GM12878 (cell line): ENCODE results near the gene TIGAR. TPM values are rescaled to one million over a fixed set of nuclear protein-coding genes. Genes with fewer than 3 reads are reported as not detected.

Source experiments
- ATAC-seq: fragments of 200-7000 bp; cut with Tn5 transposase; 3 replicates; pipeline ENCODE4 v1.9.1; 2020; ENCODE audit warnings: mild to moderate bottlenecking, moderate library complexity
- BruUV-seq: library from RNA; stranded (reverse); fragments of 400-500 nt; replicated peaks from 2 replicates; lab custom pipeline; 2021; lab: Mats Ljungman, UMichigan
- CTCF ChIA-PET: fragments of 300-600 bp; sonication (Branson Sonifier 250); formaldehyde crosslinking; extraction: SDS; loops from one replicate; lab custom pipeline; 2021; ENCODE audit warnings: inconsistent platforms; lab: Yijun Ruan, JAX
- POLR2A ChIA-PET: fragments of 350-600 bp; formaldehyde crosslinking; extraction: SDS; loops from one replicate; lab custom pipeline; 2021; ENCODE audit warnings: inconsistent platforms; lab: Charles Lee
- RAD21 ChIA-PET: fragments of 300-600 bp; sonication (Branson Sonifier 250); formaldehyde crosslinking; loops from one replicate; lab custom pipeline; 2023; ENCODE audit warnings: antibody characterized with exemption; ENCODE audit not compliant: unreplicated experiment; lab: Charles Lee
- SMC1A ChIA-PET: fragments of 300-600 bp; sonication (Branson Sonifier 250); formaldehyde crosslinking; loops from one replicate; lab custom pipeline; 2023; ENCODE audit not compliant: unreplicated experiment, uncharacterized antibody; lab: Charles Lee
- DNase-seq: peaks from one replicate; pipeline ENCODE4 v3.0.0-alpha.2; 2011; ENCODE audit warnings: low read depth, low spot score
- FAIRE-seq: peaks from 3 replicates; lab custom pipeline; 2011; peaks lifted over from hg19 to GRCh38; lab: Jason Lieb, UNC
- H2AFZ ChIP-seq: 2 replicates; pipeline ENCODE4 v1.6.0; 2011; ENCODE audit warnings: low read depth, low read length, control low read depth; ENCODE audit not compliant: control insufficient read depth
- H3K27ac ChIP-seq: 2 replicates; pipeline ENCODE4 v1.5.1; 2011; ENCODE audit warnings: control low read depth; ENCODE audit not compliant: control insufficient read depth, insufficient read depth
- H3K27me3 ChIP-seq, 2 experiments: replicated peaks in 1 of 2; 2 replicates each; pipeline versions ENCODE4 v1.6.0 to v1.6.1; 2011; ENCODE audit warnings: low read length in 1 of 2; ENCODE audit not compliant: control insufficient read depth in 2 of 2, insufficient read depth in 2 of 2
- H3K36me3 ChIP-seq, 2 experiments: 2 replicates each; pipeline ENCODE4 v1.5.1; 2011; ENCODE audit warnings: low read length in 1 of 2; ENCODE audit not compliant: control insufficient read depth in 2 of 2, insufficient read depth in 2 of 2
- H3K4me1 ChIP-seq: 2 replicates; pipeline ENCODE4 v1.6.1; 2011; ENCODE audit warnings: mild to moderate bottlenecking, low read length, moderate library complexity, mixed read lengths; ENCODE audit not compliant: control insufficient read depth, insufficient read depth
- H3K4me2 ChIP-seq: 2 replicates; pipeline ENCODE4 v1.6.0; 2011; ENCODE audit warnings: control low read depth; ENCODE audit not compliant: control insufficient read depth, insufficient read depth
- H3K4me3 ChIP-seq: fragments of 200-600 bp; sonication (generic); 2 replicates; pipeline ENCODE4 v1.5.1; 2016
- H3K79me2 ChIP-seq: 2 replicates; pipeline ENCODE4 v1.6.0; 2011; ENCODE audit warnings: low read length; ENCODE audit not compliant: control insufficient read depth, insufficient read depth
- H3K9ac ChIP-seq: 2 replicates; pipeline ENCODE4 v1.8.0; 2011; ENCODE audit warnings: low read length, control low read depth, mixed read lengths; ENCODE audit not compliant: control insufficient read depth, insufficient read depth
- H3K9me3 ChIP-seq: replicated peaks from 3 replicates; pipeline ENCODE4 v1.5.1; 2011; ENCODE audit warnings: mild to moderate bottlenecking, low read length; ENCODE audit not compliant: control insufficient read depth, insufficient read depth
- H4K20me1 ChIP-seq: 2 replicates; pipeline ENCODE4 v1.6.0; 2011; ENCODE audit not compliant: control insufficient read depth, insufficient read depth
- ATF3 ChIP-seq: IDR thresholded peaks from 2 replicates; pipeline ENCODE4 v1.6.1; 2011; ENCODE audit warnings: low read depth, mild to moderate bottlenecking, low read length, moderate library complexity, borderline replicate concordance; ENCODE audit errors: extremely low read depth
- CHD2 ChIP-seq: IDR thresholded peaks from 2 replicates; pipeline ENCODE4 v1.6.1; 2011; ENCODE audit warnings: low read depth, low read length, improper control_type of control experiment, borderline replicate concordance
- HSF1 ChIP-seq: fragments of 150-350 bp; IDR thresholded peaks from 2 replicates; pipeline ENCODE4 v1.6.1; 2014; ENCODE audit warnings: mild to moderate bottlenecking, low read depth, low read length
- IKZF1 ChIP-seq: fragments of 450-650 bp; conservative IDR thresholded peaks from 2 replicates; pipeline ENCODE4 v1.6.1; 2017; ENCODE audit warnings: antibody characterized with exemption, mild to moderate bottlenecking
- RB1 ChIP-seq: fragments of 450-650 bp; formaldehyde crosslinking; IDR thresholded peaks from 2 replicates; pipeline ENCODE4 v1.6.1; 2017; ENCODE audit warnings: mild to moderate bottlenecking, borderline replicate concordance
- RELA ChIP-seq: fragments of 450-650 bp; IDR thresholded peaks from 2 replicates; pipeline ENCODE4 v1.8.0; 2014; ENCODE audit warnings: borderline replicate concordance; ENCODE audit not compliant: partially characterized antibody
- SREBF1 ChIP-seq: IDR thresholded peaks from 2 replicates; pipeline ENCODE4 v1.6.1; 2012; ENCODE audit warnings: mild to moderate bottlenecking, low read length
- STAT3 ChIP-seq: IDR thresholded peaks from 2 replicates; pipeline ENCODE4 v1.6.1; 2011; ENCODE audit warnings: low read depth, low read length, improper control_type of control experiment
- TARDBP ChIP-seq: IDR thresholded peaks from 2 replicates; pipeline ENCODE4 v1.6.1; 2016; ENCODE audit warnings: borderline replicate concordance
- TBL1XR1 ChIP-seq: IDR thresholded peaks from 2 replicates; pipeline ENCODE4 v1.6.1; 2012; ENCODE audit warnings: low read depth, low read length, improper control_type of control experiment
- ZBTB4 ChIP-seq: fragments of 450-650 bp; formaldehyde crosslinking; IDR thresholded peaks from 2 replicates; pipeline ENCODE4 v1.4.0; 2022; ENCODE audit warnings: mild to moderate bottlenecking, moderate library complexity
- WGBS: methylation state at CpG from one replicate; pipeline ENCODE4 v1.1.6; 2016; ENCODE audit warnings: low lambda C conversion rate; ENCODE audit not compliant: insufficient replicate concordance, insufficient coverage; ENCODE audit errors: missing lambda C conversion rate; 5-methylcytosine and 5-hydroxymethylcytosine counted together
- in situ Hi-C: fragments of 300-500 bp; cut with MboI; formaldehyde crosslinking; loops from 9 replicates; pipeline ENCODE4 v1.14.3; 2018; ENCODE audit warnings: mixed read lengths
- intact Hi-C: fragments of 100-400 bp; cut with micrococcal nuclease; formaldehyde crosslinking; loops from one replicate; pipeline ENCODE4 v1.14.2; 2022; ENCODE audit not compliant: unreplicated experiment
- polyA plus RNA-seq, 11 experiments: library from polyadenylated mRNA; depleted of rRNA in 4 of 11; unstranded in 6 of 11; stranded (reverse) in 5 of 11; fragments of >200 nt; fragmentation: Nextera tagmentation in 4 of 11; fragmentation: Illumina TruSeq in 1 of 11; extraction: Ambion mirVana in 4 of 11; extraction: Trizol in 1 of 11; gene quantifications; 1 replicate in 1 of 11; 2 replicates in 10 of 11; pipeline versions ENCODE4 v1.2.1 to v1.2.3, GENCODE V29; 2011 to 2016; ENCODE audit warnings: inconsistent platforms in 2 of 11, missing spikeins in 2 of 11, low read depth in 1 of 11
- total RNA-seq, 4 experiments: library from RNA; depleted of rRNA in 3 of 4; stranded (reverse); fragments of >200 nt in 3 of 4; fragmentation: Illumina TruSeq in 1 of 4; extraction: Trizol in 1 of 4; gene quantifications; 2 replicates each; pipeline versions ENCODE4 v1.2.1 to v1.2.3, GENCODE V29; 2013 to 2021
- TF ChIP-seq, protein P1 (sequence below): IDR thresholded peaks from 2 replicates; pipeline ENCODE4 v1.6.1; 2011; ENCODE audit warnings: mild to moderate bottlenecking, low read depth, low read length, moderate library complexity; ENCODE audit not compliant: insufficient replicate concordance
- TF ChIP-seq, protein P2 (sequence below): fragments of 450-650 bp; IDR thresholded peaks from 2 replicates; pipeline ENCODE4 v1.6.1; 2017; ENCODE audit warnings: mild to moderate bottlenecking
- TF ChIP-seq, protein P3 (sequence below): IDR thresholded peaks from 2 replicates; pipeline ENCODE4 v1.6.1; 2011; ENCODE audit warnings: borderline replicate concordance, low read depth, mild to moderate bottlenecking, moderate library complexity, mixed read lengths, low read length; ENCODE audit not compliant: insufficient read depth; ENCODE audit errors: extremely low read length

TIGAR gene
- total and polyA plus RNA-seq, 10 of the 15 experiments (the other 5 are each of a cell fraction or from before 2014, with no cell fraction given), result 7.6 to 45.7 (median 16.5) TPM

- H3K27ac ChIP-seq, result no peak overlapping the region
- FAIRE-seq, result no peak
- H3K4me3 ChIP-seq, result no peak overlapping the region
- no peak overlapping the region for H3K4me2 ChIP-seq
- RAD21 ChIA-PET, result no interaction called here
- no peak for DNase-seq
- no peaks in the 10 kb centered on the region for H3K4me1 ChIP-seq
- 82% methylated on average over 6 of the region's 6 CpGs for WGBS
- H3K79me2 ChIP-seq, result peaks cover 16% of the 10 kb centered on the region
- CTCF ChIA-PET, result no interaction called here
- in situ Hi-C loops, result no loop called here
- BruUV-seq, result no TSS peak
- no peak overlapping the region for H2AFZ ChIP-seq
- intact Hi-C loops, result no loop called here
- SMC1A ChIA-PET, result no interaction called here
- no peak for ATAC-seq
- no peaks in the 10 kb centered on the region for H3K27me3 ChIP-seq
- H4K20me1 ChIP-seq, result peaks cover 6% of the 10 kb centered on the region
- POLR2A ChIA-PET, result interaction anchor here (0.6 to 0.8 kb wide), 3 partner anchors 182 to 286 kb away, joined by 4 to 8 read pairs (median 4); no protein-coding TSS in a partner anchor
- no peak overlapping the region for H3K9ac ChIP-seq
- H3K36me3 ChIP-seq, result peaks cover 40 to 47% of the 10 kb centered on the region in 2 experiments
- H3K9me3 ChIP-seq, result no peaks in the 10 kb centered on the region
- TF ChIP-seq RELA, result no peak
- no peak for TF ChIP-seq TBL1XR1
- TF ChIP-seq, protein P1, sequence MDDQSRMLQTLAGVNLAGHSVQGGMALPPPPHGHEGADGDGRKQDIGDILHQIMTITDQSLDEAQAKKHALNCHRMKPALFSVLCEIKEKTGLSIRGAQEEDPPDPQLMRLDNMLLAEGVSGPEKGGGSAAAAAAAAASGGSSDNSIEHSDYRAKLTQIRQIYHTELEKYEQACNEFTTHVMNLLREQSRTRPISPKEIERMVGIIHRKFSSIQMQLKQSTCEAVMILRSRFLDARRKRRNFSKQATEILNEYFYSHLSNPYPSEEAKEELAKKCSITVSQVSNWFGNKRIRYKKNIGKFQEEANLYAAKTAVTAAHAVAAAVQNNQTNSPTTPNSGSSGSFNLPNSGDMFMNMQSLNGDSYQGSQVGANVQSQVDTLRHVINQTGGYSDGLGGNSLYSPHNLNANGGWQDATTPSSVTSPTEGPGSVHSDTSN, result no peak
- TF ChIP-seq ATF3, result no peak
- TF ChIP-seq, protein P2, sequence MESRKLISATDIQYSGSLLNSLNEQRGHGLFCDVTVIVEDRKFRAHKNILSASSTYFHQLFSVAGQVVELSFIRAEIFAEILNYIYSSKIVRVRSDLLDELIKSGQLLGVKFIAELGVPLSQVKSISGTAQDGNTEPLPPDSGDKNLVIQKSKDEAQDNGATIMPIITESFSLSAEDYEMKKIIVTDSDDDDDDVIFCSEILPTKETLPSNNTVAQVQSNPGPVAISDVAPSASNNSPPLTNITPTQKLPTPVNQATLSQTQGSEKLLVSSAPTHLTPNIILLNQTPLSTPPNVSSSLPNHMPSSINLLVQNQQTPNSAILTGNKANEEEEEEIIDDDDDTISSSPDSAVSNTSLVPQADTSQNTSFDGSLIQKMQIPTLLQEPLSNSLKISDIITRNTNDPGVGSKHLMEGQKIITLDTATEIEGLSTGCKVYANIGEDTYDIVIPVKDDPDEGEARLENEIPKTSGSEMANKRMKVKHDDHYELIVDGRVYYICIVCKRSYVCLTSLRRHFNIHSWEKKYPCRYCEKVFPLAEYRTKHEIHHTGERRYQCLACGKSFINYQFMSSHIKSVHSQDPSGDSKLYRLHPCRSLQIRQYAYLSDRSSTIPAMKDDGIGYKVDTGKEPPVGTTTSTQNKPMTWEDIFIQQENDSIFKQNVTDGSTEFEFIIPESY, result no peak
- TF ChIP-seq CHD2, result no peak
- TF ChIP-seq, protein P3, sequence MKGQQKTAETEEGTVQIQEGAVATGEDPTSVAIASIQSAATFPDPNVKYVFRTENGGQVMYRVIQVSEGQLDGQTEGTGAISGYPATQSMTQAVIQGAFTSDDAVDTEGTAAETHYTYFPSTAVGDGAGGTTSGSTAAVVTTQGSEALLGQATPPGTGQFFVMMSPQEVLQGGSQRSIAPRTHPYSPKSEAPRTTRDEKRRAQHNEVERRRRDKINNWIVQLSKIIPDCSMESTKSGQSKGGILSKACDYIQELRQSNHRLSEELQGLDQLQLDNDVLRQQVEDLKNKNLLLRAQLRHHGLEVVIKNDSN, result no peak
- no peak for TF ChIP-seq HSF1
- no peak for TF ChIP-seq ZBTB4 (CRISPR knock-in tag)
- TF ChIP-seq SREBF1, result no peak
- TF ChIP-seq IKZF1, result no peak
- no peak for TF ChIP-seq RB1
- TF ChIP-seq STAT3, result no peak
- no peak for TF ChIP-seq TARDBP
These were observed 24.3 kb upstream of the TIGAR start for GRCh38 chr12:4296751-4297150.
